ENCODE data around the gene EMILIN3.

EMILIN3 gene

GRCh38 chr20:41398408-41398807 lies 31.8 kb upstream of the EMILIN3 start:
- H2AFZ ChIP-seq (ENCODE audit: low read depth, low read length, severe bottlenecking): no peak overlapping the region
- H3K27me3 ChIP-seq (ENCODE audit: low read length): no peaks in the 10 kb centered on the region
- H3K9me2 ChIP-seq (replicated peaks; ENCODE audit: insufficient read depth, low read length): no peaks in the 10 kb centered on the region
- H4K20me1 ChIP-seq (ENCODE audit: low read depth, low read length): no peaks in the 10 kb centered on the region
- H3K27ac ChIP-seq (ENCODE audit: low read depth, low read length): no peak overlapping the region
- no peak overlapping the region for H3K9ac ChIP-seq (ENCODE audit: low read length)
- H3K79me2 ChIP-seq (ENCODE audit: insufficient read depth, low read length): no peaks in the 10 kb centered on the region
- no peak overlapping the region for H3K4me2 ChIP-seq (ENCODE audit: low read depth, low read length, poor library complexity, severe bottlenecking)
- H3K9me3 ChIP-seq (ENCODE audit: insufficient read depth, low read length): no peaks in the 10 kb centered on the region
- H3F3A ChIP-seq (ENCODE audit: insufficient read depth): no peaks in the 10 kb centered on the region
- no peak overlapping the region for H3K4me3 ChIP-seq (ENCODE audit: insufficient read depth, low read length, poor library complexity, severe bottlenecking)
- no peaks in the 10 kb centered on the region for H3K36me3 ChIP-seq (ENCODE audit: low read length)
- TF ChIP-seq CTCF (IDR thresholded peaks at IDR 0.05; ENCODE audit: insufficient read depth, low read length, poor library complexity, severe bottlenecking) (no peak), EZH2phosphoT487 (conservative IDR thresholded peaks at IDR 0.05; ENCODE audit: low read length) (no peak)

- no peaks in the 10 kb centered on the region for H3K79me2 ChIP-seq (ENCODE audit: insufficient read depth, low read length)
- no peaks in the 10 kb centered on the region for H3K27me3 ChIP-seq (ENCODE audit: low read length)
- H3K9me3 ChIP-seq (ENCODE audit: insufficient read depth, low read length): no peaks in the 10 kb centered on the region
- no peak overlapping the region for H2AFZ ChIP-seq (ENCODE audit: low read depth, low read length, severe bottlenecking)
- H3K9ac ChIP-seq (ENCODE audit: low read length): no peak overlapping the region
- no peak overlapping the region for H3K4me2 ChIP-seq (ENCODE audit: low read depth, low read length, poor library complexity, severe bottlenecking)
- no peak overlapping the region for H3K4me3 ChIP-seq (ENCODE audit: insufficient read depth, low read length, poor library complexity, severe bottlenecking)
- no peaks in the 10 kb centered on the region for H3F3A ChIP-seq (ENCODE audit: insufficient read depth)
- no peaks in the 10 kb centered on the region for H3K36me3 ChIP-seq (ENCODE audit: low read length)
- H4K20me1 ChIP-seq (ENCODE audit: low read depth, low read length): no peaks in the 10 kb centered on the region
- H3K27ac ChIP-seq (ENCODE audit: low read depth, low read length): no peak overlapping the region
- H3K9me2 ChIP-seq (replicated peaks; ENCODE audit: insufficient read depth, low read length): no peaks in the 10 kb centered on the region
- TF ChIP-seq CTCF (IDR thresholded peaks at IDR 0.05; ENCODE audit: insufficient read depth, low read length, poor library complexity, severe bottlenecking): no peak
- TF ChIP-seq EZH2phosphoT487 (conservative IDR thresholded peaks at IDR 0.05; ENCODE audit: low read length): no peak
Measured at GRCh38 chr20:41395667-41396664, 29.3 kb upstream of the EMILIN3 start.

GRCh38 chr20:41394931-41395666 lies 28.5 kb upstream of the EMILIN3 start:
- no peak overlapping the region for H3K27ac ChIP-seq (ENCODE audit: low read depth, low read length)
- no peaks in the 10 kb centered on the region for H3K36me3 ChIP-seq (ENCODE audit: low read length)
- no peaks in the 10 kb centered on the region for H4K20me1 ChIP-seq (ENCODE audit: low read depth, low read length)
- H3K9me3 ChIP-seq (ENCODE audit: insufficient read depth, low read length): no peaks in the 10 kb centered on the region
- H3K4me3 ChIP-seq (ENCODE audit: insufficient read depth, low read length, poor library complexity, severe bottlenecking): no peak overlapping the region
- no peaks in the 10 kb centered on the region for H3K9me2 ChIP-seq (replicated peaks; ENCODE audit: insufficient read depth, low read length)
- no peak overlapping the region for H3K4me2 ChIP-seq (ENCODE audit: low read depth, low read length, poor library complexity, severe bottlenecking)
- no peak overlapping the region for H3K9ac ChIP-seq (ENCODE audit: low read length)
- no peak for TF ChIP-seq CTCF (IDR thresholded peaks at IDR 0.05; ENCODE audit: insufficient read depth, low read length, poor library complexity, severe bottlenecking)
- TF ChIP-seq EZH2phosphoT487 (conservative IDR thresholded peaks at IDR 0.05; ENCODE audit: low read length): no peak
- no peaks in the 10 kb centered on the region for H3K27me3 ChIP-seq (ENCODE audit: low read length)
- H2AFZ ChIP-seq (ENCODE audit: low read depth, low read length, severe bottlenecking): no peak overlapping the region
- no peaks in the 10 kb centered on the region for H3K79me2 ChIP-seq (ENCODE audit: insufficient read depth, low read length)
- H3F3A ChIP-seq (ENCODE audit: insufficient read depth): no peaks in the 10 kb centered on the region

Measured in SU-DHL-6 (cell line).